ENCODE results near the gene TBC1D23.
"Not testable (repeated sequence)": the region's sequence is repeated elsewhere in the genome, so short reads cannot be mapped to it uniquely, and the experiment has no call there.

Gene TBC1D23

GRCh38 chr3:100257586-100257985 lies 3.2 kb upstream of the TBC1D23 start:
- DNase-seq: no peak

GRCh38 chr3:100260081-100260684 lies 609 bp upstream of the TBC1D23 start:
- no peak for DNase-seq

GRCh38 chr3:100261485-100261903 lies 702 bp downstream of the TBC1D23 start:
- DNase-seq: no peak

GRCh38 chr3:100262925-100263324 lies 2.1 kb downstream of the TBC1D23 start:
- not testable (repeated sequence) for DNase-seq

GRCh38 chr3:100263583-100263982 lies 2.8 kb downstream of the TBC1D23 start:
- DNase-seq: no peak

- DNase-seq: no peak
Measured at GRCh38 chr3:100264242-100264641, 3.5 kb downstream of the TBC1D23 start.

GRCh38 chr3:100265016-100265415 lies 4.2 kb downstream of the TBC1D23 start:
- no peak for DNase-seq

- no peak for DNase-seq
Measured at GRCh38 chr3:100266531-100266930, 5.7 kb downstream of the TBC1D23 start.

GRCh38 chr3:100268156-100268555 lies 7.4 kb downstream of the TBC1D23 start:
- no peak for DNase-seq

- DNase-seq: no peak
Measured at GRCh38 chr3:100269001-100269400, 8.2 kb downstream of the TBC1D23 start.

GRCh38 chr3:100269410-100270214 lies 8.8 kb downstream of the TBC1D23 start:
- no peak for DNase-seq

GRCh38 chr3:100270215-100270583 lies 9.4 kb downstream of the TBC1D23 start:
- no peak for DNase-seq

- DNase-seq: no peak
Measured at GRCh38 chr3:100271522-100271921, 10.7 kb downstream of the TBC1D23 start.

GRCh38 chr3:100272797-100273611 lies 12.2 kb downstream of the TBC1D23 start:
- DNase-seq: not testable (repeated sequence)

GRCh38 chr3:100274361-100274760 lies 13.6 kb downstream of the TBC1D23 start:
- no peak for DNase-seq

GRCh38 chr3:100277255-100277800 lies 16.5 kb downstream of the TBC1D23 start:
- DNase-seq: no peak

GRCh38 chr3:100278910-100279309 lies 18.1 kb downstream of the TBC1D23 start:
- no peak for DNase-seq

- no peak for DNase-seq
Measured at GRCh38 chr3:100288288-100288894, 27.6 kb downstream of the TBC1D23 start.

- no peak for DNase-seq
Measured at GRCh38 chr3:100289339-100289738, 28.5 kb downstream of the TBC1D23 start.

GRCh38 chr3:100295089-100295488 lies 34.3 kb downstream of the TBC1D23 start:
- no peak for DNase-seq

GRCh38 chr3:100297784-100298183 lies 37.0 kb downstream of the TBC1D23 start:
- no peak for DNase-seq

- no peak for DNase-seq
Measured at GRCh38 chr3:100299016-100299415, 38.2 kb downstream of the TBC1D23 start.

- no peak for DNase-seq
Measured at GRCh38 chr3:100306695-100307094, 45.9 kb downstream of the TBC1D23 start.
